H54 (cell line): ENCODE results near the gene PRDM15.

Experiments
- DNase-seq: peaks from one replicate; pipeline ENCODE4 v3.0.0; 2011; ENCODE audit warnings: low spot score, mixed read lengths; ENCODE audit not compliant: insufficient read length
- FAIRE-seq: peaks from 3 replicates; lab custom pipeline; 2011; peaks lifted over from hg19 to GRCh38; lab: Jason Lieb, UNC
- POLR2A ChIP-seq: IDR thresholded peaks from 2 replicates; pipeline ENCODE4 v1.6.1; 2011; ENCODE audit warnings: low read depth, mild to moderate bottlenecking, low read length

The PRDM15 gene

GRCh38 chr21:41887667-41888066, 8.5 kb upstream of the PRDM15 start:
- no peak for DNase-seq
- FAIRE-seq = no peak
- no peak for TF ChIP-seq POLR2A

GRCh38 chr21:41886328-41886727, 7.2 kb upstream of the PRDM15 start:
- no peak for FAIRE-seq
- DNase-seq = no peak
- no peak for TF ChIP-seq POLR2A

- FAIRE-seq = no peak
- no peak for DNase-seq
- no peak for TF ChIP-seq POLR2A
Observed at GRCh38 chr21:41885341-41886024, 6.3 kb upstream of the PRDM15 start.

GRCh38 chr21:41884501-41885030, 5.4 kb upstream of the PRDM15 start:
- no peak for DNase-seq
- no peak for TF ChIP-seq POLR2A
- no peak for FAIRE-seq

- DNase-seq (no peak), FAIRE-seq (no peak)
- no peak for TF ChIP-seq POLR2A
Observed at GRCh38 chr21:41883582-41883981, 4.4 kb upstream of the PRDM15 start.

GRCh38 chr21:41881051-41881450, 1.9 kb upstream of the PRDM15 start:
- TF ChIP-seq POLR2A = no peak
- FAIRE-seq = no peak
- no peak for DNase-seq

- FAIRE-seq = no peak
- no peak for TF ChIP-seq POLR2A
- no peak for DNase-seq
Observed at GRCh38 chr21:41880153-41880552, 1.0 kb upstream of the PRDM15 start.

GRCh38 chr21:41878831-41879189, 334 bp downstream of the PRDM15 start:
- peak; percentile 97 for DNase-seq
- TF ChIP-seq POLR2A = peak; percentile 21; the same call in 1 of the 2 replicates
- FAIRE-seq = no peak

- FAIRE-seq (no peak), DNase-seq (peak; percentile 35)
- no peak for TF ChIP-seq POLR2A
Observed at GRCh38 chr21:41877901-41878830, 978 bp downstream of the PRDM15 start.

GRCh38 chr21:41876928-41877652, 2.1 kb downstream of the PRDM15 start:
- no peak for TF ChIP-seq POLR2A
- no peak for FAIRE-seq
- no peak for DNase-seq

- TF ChIP-seq POLR2A = no peak
- DNase-seq = no peak
- no peak for FAIRE-seq
Observed at GRCh38 chr21:41876396-41876795, 2.7 kb downstream of the PRDM15 start.

GRCh38 chr21:41875086-41875485, 4.1 kb downstream of the PRDM15 start:
- FAIRE-seq (no peak), DNase-seq (no peak)
- no peak for TF ChIP-seq POLR2A

- FAIRE-seq (no peak), DNase-seq (no peak)
- TF ChIP-seq POLR2A = no peak
Observed at GRCh38 chr21:41874611-41875010, 4.5 kb downstream of the PRDM15 start.

GRCh38 chr21:41873426-41873825, 5.7 kb downstream of the PRDM15 start:
- TF ChIP-seq POLR2A = no peak
- no peak for FAIRE-seq
- no peak for DNase-seq
